Liver (tissue), 2 donors: ENCODE measurements around the gene FRG2.

Experiments used
- CTCF ChIP-seq: fragments of 150-350 bp; IDR thresholded peaks from 2 replicates; pipeline ENCODE4 v1.5.1; 2017; ENCODE audit warnings: improper control_type of control experiment, low read depth, low read length; ENCODE audit not compliant: missing input control
- FOXA1 ChIP-seq: IDR thresholded peaks from 2 replicates; pipeline ENCODE4 v1.6.1; 2016; ENCODE audit warnings: antibody characterized with exemption
- TF ChIP-seq, protein P1 (sequence below): IDR thresholded peaks from 2 replicates; pipeline ENCODE4 v1.6.1; 2016; ENCODE audit warnings: antibody characterized with exemption, mild to moderate bottlenecking
- donor health status: healthy.

DNA sequence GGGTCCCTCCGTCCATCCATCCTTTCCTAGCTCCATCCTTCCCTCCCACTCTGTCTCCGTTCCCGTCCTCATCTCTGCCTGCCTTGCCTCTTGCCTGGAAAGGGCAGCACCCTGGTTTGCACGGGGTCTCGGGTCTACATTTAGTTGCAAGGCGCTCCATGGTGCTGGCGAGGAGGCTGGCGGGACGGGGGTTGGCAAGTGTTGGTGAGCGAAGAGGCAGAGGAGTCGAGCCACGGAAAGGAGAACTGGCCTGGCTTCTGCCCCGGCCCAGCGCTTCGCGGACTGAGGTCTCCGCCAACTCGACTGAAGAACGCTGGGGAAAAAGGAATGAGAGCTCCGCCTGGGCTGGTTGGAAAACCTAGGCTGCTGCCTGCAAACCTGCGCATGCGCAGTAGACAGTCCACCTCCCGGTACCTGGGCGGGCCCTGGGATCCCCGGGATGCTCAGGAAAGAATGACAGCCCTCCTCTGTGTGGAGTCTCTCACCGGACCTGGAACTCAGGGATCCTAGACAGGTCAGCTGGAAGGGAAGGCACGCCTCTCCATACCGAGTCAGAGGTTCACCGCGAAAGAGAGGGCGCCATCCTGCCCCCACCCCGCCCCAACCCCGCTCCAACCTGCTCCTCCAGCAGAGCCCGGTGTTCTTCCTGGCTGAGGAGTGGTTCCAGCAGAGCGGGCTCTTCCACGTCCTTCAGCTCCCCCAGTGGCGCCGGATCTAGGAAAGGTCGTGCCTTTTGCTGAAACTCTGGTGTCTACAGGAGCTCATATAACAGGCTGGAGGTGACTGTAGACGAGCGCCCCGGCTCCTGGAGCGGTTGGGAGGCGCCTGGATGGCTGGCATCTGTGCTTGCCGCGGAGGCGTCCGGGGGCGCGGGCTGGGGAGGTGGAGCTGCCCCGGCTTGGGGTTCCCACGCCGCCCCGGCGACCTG, 6.0 kb downstream of the FRG2 start:
- no peak for TF ChIP-seq CTCF
- TF ChIP-seq, protein P1, sequence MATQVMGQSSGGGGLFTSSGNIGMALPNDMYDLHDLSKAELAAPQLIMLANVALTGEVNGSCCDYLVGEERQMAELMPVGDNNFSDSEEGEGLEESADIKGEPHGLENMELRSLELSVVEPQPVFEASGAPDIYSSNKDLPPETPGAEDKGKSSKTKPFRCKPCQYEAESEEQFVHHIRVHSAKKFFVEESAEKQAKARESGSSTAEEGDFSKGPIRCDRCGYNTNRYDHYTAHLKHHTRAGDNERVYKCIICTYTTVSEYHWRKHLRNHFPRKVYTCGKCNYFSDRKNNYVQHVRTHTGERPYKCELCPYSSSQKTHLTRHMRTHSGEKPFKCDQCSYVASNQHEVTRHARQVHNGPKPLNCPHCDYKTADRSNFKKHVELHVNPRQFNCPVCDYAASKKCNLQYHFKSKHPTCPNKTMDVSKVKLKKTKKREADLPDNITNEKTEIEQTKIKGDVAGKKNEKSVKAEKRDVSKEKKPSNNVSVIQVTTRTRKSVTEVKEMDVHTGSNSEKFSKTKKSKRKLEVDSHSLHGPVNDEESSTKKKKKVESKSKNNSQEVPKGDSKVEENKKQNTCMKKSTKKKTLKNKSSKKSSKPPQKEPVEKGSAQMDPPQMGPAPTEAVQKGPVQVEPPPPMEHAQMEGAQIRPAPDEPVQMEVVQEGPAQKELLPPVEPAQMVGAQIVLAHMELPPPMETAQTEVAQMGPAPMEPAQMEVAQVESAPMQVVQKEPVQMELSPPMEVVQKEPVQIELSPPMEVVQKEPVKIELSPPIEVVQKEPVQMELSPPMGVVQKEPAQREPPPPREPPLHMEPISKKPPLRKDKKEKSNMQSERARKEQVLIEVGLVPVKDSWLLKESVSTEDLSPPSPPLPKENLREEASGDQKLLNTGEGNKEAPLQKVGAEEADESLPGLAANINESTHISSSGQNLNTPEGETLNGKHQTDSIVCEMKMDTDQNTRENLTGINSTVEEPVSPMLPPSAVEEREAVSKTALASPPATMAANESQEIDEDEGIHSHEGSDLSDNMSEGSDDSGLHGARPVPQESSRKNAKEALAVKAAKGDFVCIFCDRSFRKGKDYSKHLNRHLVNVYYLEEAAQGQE: no peak
- TF ChIP-seq FOXA1: no peak
